Trophoblast cell (in vitro differentiated cells and primary cell): ENCODE measurements around the gene SPOCK1.

Experiments used
- DNase-seq, 2 donors: peaks; one replicate each; pipeline ENCODE4 v3.0.0-alpha.2; 2016
- H2AFZ ChIP-seq: 2 replicates; pipeline ENCODE4 v1.6.1; 2013; ENCODE audit warnings: low read length, moderate library complexity, mild to moderate bottlenecking; ENCODE audit not compliant: insufficient read depth, poor library complexity
- H2AK5ac ChIP-seq: 2 replicates; pipeline ENCODE4 v1.6.1; 2013; ENCODE audit warnings: mild to moderate bottlenecking, low read length
- H2BK120ac ChIP-seq: 2 replicates; pipeline ENCODE4 v1.6.1; 2013; ENCODE audit warnings: low read length, mild to moderate bottlenecking, moderate library complexity; ENCODE audit not compliant: insufficient read depth, poor library complexity
- H2BK12ac ChIP-seq: 2 replicates; pipeline ENCODE4 v1.6.1; 2013; ENCODE audit warnings: mild to moderate bottlenecking, low read length, moderate library complexity
- H2BK5ac ChIP-seq: 2 replicates; pipeline ENCODE4 v1.6.1; 2013; ENCODE audit warnings: low read length, low read depth, moderate library complexity, mild to moderate bottlenecking; ENCODE audit not compliant: poor library complexity
- H3K14ac ChIP-seq: 2 replicates; pipeline ENCODE4 v1.6.1; 2013; ENCODE audit warnings: mild to moderate bottlenecking, low read length
- H3K18ac ChIP-seq: 2 replicates; pipeline ENCODE4 v1.6.1; 2013; ENCODE audit warnings: mild to moderate bottlenecking, low read length
- H3K23ac ChIP-seq: 2 replicates; pipeline ENCODE4 v1.6.1; 2013; ENCODE audit warnings: low read length
- H3K27ac ChIP-seq: 2 replicates; pipeline ENCODE4 v1.5.1; 2013; ENCODE audit warnings: low read depth, mild to moderate bottlenecking, inconsistent platforms, low read length, moderate library complexity
- H3K27me3 ChIP-seq: 2 replicates; pipeline ENCODE4 v1.6.1; 2013; ENCODE audit warnings: inconsistent platforms, mild to moderate bottlenecking, low read length, moderate library complexity; ENCODE audit not compliant: insufficient read depth
- H3K36me3 ChIP-seq, 2 experiments: 1 replicate in 1 of 2; 2 replicates in 1 of 2; pipeline ENCODE4 v1.6.1; 2013; ENCODE audit warnings: low read length in 2 of 2, mild to moderate bottlenecking in 2 of 2, moderate library complexity in 1 of 2; ENCODE audit not compliant: insufficient read depth in 2 of 2, control insufficient read depth in 1 of 2
- H3K4ac ChIP-seq: 2 replicates; pipeline ENCODE4 v1.6.1; 2013; ENCODE audit warnings: low read depth, mild to moderate bottlenecking, low read length, moderate library complexity
- H3K4me1 ChIP-seq, 2 experiments: 1 replicate in 1 of 2; 2 replicates in 1 of 2; pipeline ENCODE4 v1.6.1; 2013; ENCODE audit warnings: low read length in 2 of 2, mild to moderate bottlenecking in 2 of 2, moderate library complexity in 1 of 2; ENCODE audit not compliant: insufficient read depth in 2 of 2, control insufficient read depth in 1 of 2
- H3K4me2 ChIP-seq: 2 replicates; pipeline ENCODE4 v1.6.1; 2013; ENCODE audit warnings: inconsistent platforms, mild to moderate bottlenecking, low read length, moderate library complexity
- H3K4me3 ChIP-seq: 2 replicates; pipeline ENCODE4 v1.5.1; 2013; ENCODE audit warnings: mild to moderate bottlenecking, low read depth, low read length, inconsistent platforms
- H3K79me1 ChIP-seq: one replicate; pipeline ENCODE4 v1.6.1; 2013; ENCODE audit warnings: low read length
- H3K79me2 ChIP-seq: 2 replicates; pipeline ENCODE4 v1.6.1; 2013; ENCODE audit warnings: low read length, mild to moderate bottlenecking; ENCODE audit not compliant: control insufficient read depth, insufficient read depth, poor library complexity
- H3K9ac ChIP-seq: 2 replicates; pipeline ENCODE4 v1.6.1; 2013; ENCODE audit warnings: mild to moderate bottlenecking, low read length
- H3K9me3 ChIP-seq: 2 replicates; pipeline ENCODE4 v1.6.1; 2013; ENCODE audit warnings: low read depth, mild to moderate bottlenecking, control low read depth, inconsistent platforms, low read length; ENCODE audit not compliant: insufficient read depth
- H4K12ac ChIP-seq: 2 replicates; pipeline ENCODE4 v1.6.1; 2013; ENCODE audit warnings: low read depth, mild to moderate bottlenecking, low read length, moderate library complexity
- H4K8ac ChIP-seq: 2 replicates; pipeline ENCODE4 v1.6.1; 2013; ENCODE audit warnings: low read depth, mild to moderate bottlenecking, low read length, moderate library complexity
- H4K91ac ChIP-seq: one replicate; pipeline ENCODE4 v1.6.1; 2013; ENCODE audit warnings: low read depth, mild to moderate bottlenecking, low read length, moderate library complexity
- WGBS: extraction: QIAGEN DNeasy Blood & Tissue Kit; methylation state at CpG from one replicate; pipeline ENCODE4 v1.1.7; 2013; ENCODE audit warnings: missing lambda C conversion rate; ENCODE audit not compliant: insufficient read length, insufficient coverage; ENCODE audit errors: extremely low coverage; 5-methylcytosine and 5-hydroxymethylcytosine counted together

Gene SPOCK1

DNA sequence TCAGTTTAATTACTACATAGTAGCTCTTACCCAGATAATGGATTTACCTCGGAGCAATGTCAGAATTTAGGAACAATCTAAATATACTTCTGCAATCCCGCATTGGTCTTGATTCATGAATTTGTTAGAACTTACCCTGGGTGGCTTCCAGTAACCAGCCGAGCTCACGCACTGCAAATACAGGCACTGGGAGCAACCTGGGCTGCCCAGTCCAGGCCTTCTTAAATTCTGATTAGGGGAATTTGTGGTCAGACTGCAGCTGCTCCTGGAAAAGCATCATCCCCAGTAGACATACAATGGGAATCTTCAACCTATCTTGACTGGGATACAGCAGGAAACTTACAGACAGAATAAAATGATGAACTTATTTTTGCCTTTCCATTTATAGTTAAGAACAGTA lies 270.3 kb downstream of the SPOCK1 start:
- H2AFZ ChIP-seq: no peak overlapping the region
- no peak overlapping the region for H4K12ac ChIP-seq
- H3K27me3 ChIP-seq: no peaks in the 10 kb centered on the region
- no peak overlapping the region for H3K4me3 ChIP-seq
- H3K23ac ChIP-seq: no peak overlapping the region
- H3K27ac ChIP-seq: no peak overlapping the region
- no peaks in the 10 kb centered on the region for H3K36me3 ChIP-seq
- no peak overlapping the region for H3K14ac ChIP-seq
- H3K4ac ChIP-seq: no peak overlapping the region
- H3K18ac ChIP-seq: no peak overlapping the region
- no peak overlapping the region for H2AK5ac ChIP-seq
- no peak for DNase-seq
- no peak overlapping the region for H4K8ac ChIP-seq
- H2BK12ac ChIP-seq: no peak overlapping the region
- H3K4me1 ChIP-seq: no peaks in the 10 kb centered on the region
- no peaks in the 10 kb centered on the region for H3K9me3 ChIP-seq
- no CpG with 5 or more reads among the region's 4 CpGs for WGBS
- H3K79me1 ChIP-seq: no peaks in the 10 kb centered on the region
- H3K9ac ChIP-seq: no peak overlapping the region
- H3K79me2 ChIP-seq: no peaks in the 10 kb centered on the region
- H2BK120ac ChIP-seq: no peak overlapping the region
- H3K4me2 ChIP-seq: no peak overlapping the region
- no peak overlapping the region for H2BK5ac ChIP-seq
- no peak overlapping the region for H4K91ac ChIP-seq

DNA sequence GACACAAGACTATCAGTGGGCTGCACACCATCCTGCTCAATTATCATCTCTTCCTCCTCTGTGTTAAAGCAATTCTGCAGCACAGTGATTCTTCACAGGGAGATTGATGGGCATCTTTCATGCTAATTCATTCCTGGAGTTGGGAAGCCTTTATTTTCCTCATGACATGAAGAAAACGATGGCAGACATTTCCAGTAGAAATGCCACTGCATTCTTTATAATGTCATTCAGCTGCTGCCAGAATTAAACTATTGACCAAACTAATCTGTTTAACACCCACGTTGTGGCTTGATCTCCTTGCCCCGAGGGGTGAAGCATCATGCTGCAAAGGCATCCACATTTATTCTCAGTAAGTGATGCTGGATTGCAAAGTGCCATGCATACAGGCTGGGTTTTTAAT lies 273.0 kb downstream of the SPOCK1 start:
- no peak overlapping the region for H3K4me3 ChIP-seq
- no peak for DNase-seq
- no peaks in the 10 kb centered on the region for H3K36me3 ChIP-seq
- H2BK120ac ChIP-seq: no peak overlapping the region
- H3K79me2 ChIP-seq: no peaks in the 10 kb centered on the region
- no peak overlapping the region for H2AK5ac ChIP-seq
- H3K27me3 ChIP-seq: no peaks in the 10 kb centered on the region
- no peak overlapping the region for H3K4ac ChIP-seq
- H4K91ac ChIP-seq: no peak overlapping the region
- no peak overlapping the region for H3K23ac ChIP-seq
- H3K4me1 ChIP-seq: no peaks in the 10 kb centered on the region
- no peak overlapping the region for H2AFZ ChIP-seq
- H3K9me3 ChIP-seq: no peaks in the 10 kb centered on the region
- no peak overlapping the region for H3K4me2 ChIP-seq
- H4K8ac ChIP-seq: no peak overlapping the region
- no peak overlapping the region for H3K14ac ChIP-seq
- H4K12ac ChIP-seq: no peak overlapping the region
- H3K27ac ChIP-seq: no peak overlapping the region
- no peaks in the 10 kb centered on the region for H3K79me1 ChIP-seq
- no CpG with 5 or more reads among the region's 3 CpGs for whole genome bisulfite sequencing
- no peak overlapping the region for H2BK5ac ChIP-seq
- H3K18ac ChIP-seq: no peak overlapping the region
- H3K9ac ChIP-seq: no peak overlapping the region
- H2BK12ac ChIP-seq: no peak overlapping the region

DNA sequence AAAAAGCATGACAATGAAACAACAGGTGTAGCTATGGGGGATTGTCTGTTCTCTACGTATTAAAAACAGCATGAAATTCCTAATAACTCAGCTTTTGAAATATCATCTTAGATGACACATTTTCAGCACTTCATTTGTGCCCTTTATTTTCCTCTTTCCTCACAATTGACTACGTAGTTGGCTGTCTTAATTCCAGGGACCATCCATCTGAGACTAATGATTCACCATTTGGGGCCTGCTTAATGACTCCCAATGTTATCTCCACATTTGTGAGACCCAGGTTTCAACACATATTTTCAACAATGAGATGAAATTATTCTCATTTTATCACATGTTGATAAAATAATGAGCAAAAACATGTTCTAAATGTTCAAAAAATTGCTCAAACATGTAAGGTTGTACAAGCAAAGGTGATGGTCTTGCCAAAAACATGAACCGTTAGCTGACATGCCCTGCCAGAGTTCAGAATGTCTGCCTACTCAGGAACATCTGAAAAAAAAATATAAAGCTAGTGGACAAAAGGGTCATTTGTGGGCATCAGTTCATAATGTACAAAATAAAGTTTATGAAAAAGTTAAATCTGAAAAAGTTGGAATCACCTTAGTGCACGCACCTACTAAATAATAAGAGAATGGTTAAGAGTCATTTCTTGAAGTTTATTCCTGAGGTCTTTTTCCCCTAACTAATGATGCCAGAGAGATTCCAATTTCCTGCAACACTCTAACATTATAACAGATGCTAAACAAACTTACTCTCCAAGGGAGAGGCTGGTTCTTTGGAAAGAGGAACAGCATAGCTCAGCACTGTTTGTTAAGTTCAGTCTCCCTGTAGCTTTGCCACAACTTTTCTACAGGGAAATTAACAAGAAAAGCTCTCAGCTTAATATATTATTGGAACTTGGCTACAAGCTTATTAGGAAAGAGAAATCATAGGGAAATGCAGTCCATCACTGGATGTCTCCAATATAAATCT lies 275.5 kb downstream of the SPOCK1 start:
- Histone ChIP-seq H3K9me3 (no peaks in the 10 kb centered on the region), H4K8ac (no peak overlapping the region), H3K18ac (no peak overlapping the region), H3K27me3 (no peaks in the 10 kb centered on the region), H3K4me2 (no peak overlapping the region), H3K9ac (no peak overlapping the region), H3K4ac (no peak overlapping the region), H3K23ac (no peak overlapping the region), H2AFZ (no peak overlapping the region), H2BK120ac (no peak overlapping the region), H2AK5ac (no peak overlapping the region), H3K14ac (no peak overlapping the region), H3K27ac (no peak overlapping the region), H3K4me3 (no peak overlapping the region), H3K4me1 (no peaks in the 10 kb centered on the region), H4K91ac (no peak overlapping the region), H2BK5ac (no peak overlapping the region), H4K12ac (no peak overlapping the region), H3K79me2 (no peaks in the 10 kb centered on the region), H2BK12ac (no peak overlapping the region), H3K36me3 (no peaks in the 10 kb centered on the region), H3K79me1 (no peaks in the 10 kb centered on the region)
- DNase-seq: no peak
- no CpG with 5 or more reads among the region's 4 CpGs for WGBS

- Histone ChIP-seq H3K27me3 (no peaks in the 10 kb centered on the region), H4K12ac (no peak overlapping the region), H3K4ac (no peak overlapping the region), H3K79me1 (no peaks in the 10 kb centered on the region), H3K9me3 (no peaks in the 10 kb centered on the region), H3K9ac (no peak overlapping the region), H3K4me1 (no peaks in the 10 kb centered on the region), H3K18ac (no peak overlapping the region), H2BK12ac (no peak overlapping the region), H3K4me3 (no peak overlapping the region), H3K23ac (no peak overlapping the region), H2BK5ac (no peak overlapping the region), H2BK120ac (no peak overlapping the region), H3K36me3 (no peaks in the 10 kb centered on the region), H4K91ac (no peak overlapping the region), H3K4me2 (no peak overlapping the region), H3K79me2 (no peaks in the 10 kb centered on the region), H3K14ac (no peak overlapping the region), H2AFZ (no peak overlapping the region), H2AK5ac (no peak overlapping the region), H4K8ac (no peak overlapping the region), H3K27ac (no peak overlapping the region)
- DNase-seq: no peak
- WGBS: no CpG with 5 or more reads among the region's 3 CpGs
Measured at GRCh38 chr5:137221943-137222342, 277.2 kb downstream of the SPOCK1 start.
